Stimulated activated CD4-positive, alpha-beta T cell treated with anti-CD3 and anti-CD28 coated beads, Interleukin-2, amount 100 ng/mL, for 24 hours (primary cell): ENCODE data around the gene DYNLRB1.

Experiments
- DNase-seq, 2 donors: peaks; one replicate each; pipeline ENCODE4 v3.0.0-alpha.2; 2020

The DYNLRB1 gene

GRCh38 chr20:34559311-34560140 is 43.3 kb downstream of the DYNLRB1 start:
- no peak for DNase-seq

GRCh38 chr20:34560141-34560523 is 43.9 kb downstream of the DYNLRB1 start:
- no peak for DNase-seq

GRCh38 chr20:34560614-34561013 is 44.4 kb downstream of the DYNLRB1 start:
- DNase-seq, result no peak

- no peak for DNase-seq
These were observed 45.4 kb downstream of the DYNLRB1 start for GRCh38 chr20:34561661-34562060.

GRCh38 chr20:34562641-34563040 is 46.4 kb downstream of the DYNLRB1 start:
- DNase-seq, result no peak

- no peak for DNase-seq
These were observed 48.6 kb downstream of the DYNLRB1 start for GRCh38 chr20:34564833-34565232.

- DNase-seq, result no peak
These were observed 51.0 kb downstream of the DYNLRB1 start for GRCh38 chr20:34566978-34567891.

- no peak for DNase-seq
These were observed 52.0 kb downstream of the DYNLRB1 start for GRCh38 chr20:34567892-34568865.

- DNase-seq, result no peak
These were observed 53.4 kb downstream of the DYNLRB1 start for GRCh38 chr20:34569598-34569997.

- no peak for DNase-seq
These were observed 54.7 kb downstream of the DYNLRB1 start for GRCh38 chr20:34570859-34571306.

GRCh38 chr20:34571753-34572152 is 55.5 kb downstream of the DYNLRB1 start:
- no peak for DNase-seq

- no peak for DNase-seq
These were observed 57.5 kb downstream of the DYNLRB1 start for GRCh38 chr20:34573541-34574300.

- no peak for DNase-seq
These were observed 58.2 kb downstream of the DYNLRB1 start for GRCh38 chr20:34574426-34574825.

- DNase-seq, result no peak
These were observed 58.6 kb downstream of the DYNLRB1 start for GRCh38 chr20:34574861-34575260.

GRCh38 chr20:34575271-34575670 is 59.0 kb downstream of the DYNLRB1 start:
- no peak for DNase-seq

GRCh38 chr20:34575756-34576155 is 59.5 kb downstream of the DYNLRB1 start:
- no peak for DNase-seq

- DNase-seq, result no peak
These were observed 60.8 kb downstream of the DYNLRB1 start for GRCh38 chr20:34577061-34577460.

GRCh38 chr20:34578025-34578424 is 61.8 kb downstream of the DYNLRB1 start:
- no peak for DNase-seq

GRCh38 chr20:34578521-34578920 is 62.3 kb downstream of the DYNLRB1 start:
- no peak for DNase-seq

- no peak for DNase-seq
These were observed 63.2 kb downstream of the DYNLRB1 start for GRCh38 chr20:34579191-34579978.
